Liver (tissue), 10 donors: ENCODE data around the gene GPR183. TPM values are rescaled to one million over a fixed set of nuclear protein-coding genes. Genes with fewer than 3 reads are reported as not detected.

ENCODE experiments used
- DNase-seq: peaks from one replicate; pipeline ENCODE4 v3.0.0-alpha.2; 2017; ENCODE audit warnings: low spot score
- H3K27ac ChIP-seq, 2 donors: one replicate each; pipeline ENCODE4 v1.7.0; 2013; ENCODE audit warnings: inconsistent platforms in 2 of 2, low read length in 2 of 2, control low read depth in 1 of 2, low read depth in 1 of 2, mild to moderate bottlenecking in 1 of 2
- H3K27me3 ChIP-seq, 4 donors: one replicate each; pipeline versions ENCODE4 v1.6.1 to v1.7.0; 2013; ENCODE audit warnings: low read length in 3 of 4, inconsistent platforms in 1 of 4, mild to moderate bottlenecking in 1 of 4, moderate library complexity in 1 of 4; ENCODE audit not compliant: control insufficient read depth in 4 of 4, insufficient read depth in 4 of 4
- H3K36me3 ChIP-seq, 4 donors: one replicate each; pipeline versions ENCODE4 v1.6.1 to v1.7.0; 2013; ENCODE audit warnings: low read length in 3 of 4, mild to moderate bottlenecking in 3 of 4, low read depth in 1 of 4, moderate library complexity in 1 of 4; ENCODE audit not compliant: control insufficient read depth in 4 of 4, insufficient read depth in 3 of 4
- H3K4me1 ChIP-seq, 4 donors: one replicate each; pipeline versions ENCODE4 v1.6.1 to v1.7.0; 2013; ENCODE audit warnings: low read length in 3 of 4, mild to moderate bottlenecking in 3 of 4, moderate library complexity in 1 of 4; ENCODE audit not compliant: control insufficient read depth in 4 of 4, insufficient read depth in 4 of 4
- H3K4me3 ChIP-seq, 3 donors: one replicate each; pipeline versions ENCODE4 v1.6.1 to v1.7.0; 2013; ENCODE audit warnings: low read length in 3 of 3, control low read depth in 1 of 3, low read depth in 1 of 3, mild to moderate bottlenecking in 1 of 3
- H3K9ac ChIP-seq, 2 donors: one replicate each; pipeline ENCODE4 v1.7.0; 2013; ENCODE audit warnings: low read length in 2 of 2, mild to moderate bottlenecking in 2 of 2, moderate library complexity in 2 of 2, control low read depth in 1 of 2, low read depth in 1 of 2
- H3K9me3 ChIP-seq, 4 donors: one replicate each; pipeline versions ENCODE4 v1.6.1 to v1.7.0; 2013; ENCODE audit warnings: low read length in 3 of 4; ENCODE audit not compliant: control insufficient read depth in 4 of 4
- ATF3 ChIP-seq: IDR thresholded peaks from 2 replicates; pipeline ENCODE4 v1.6.1; 2016; ENCODE audit warnings: antibody characterized with exemption
- EGR1 ChIP-seq, 2 donors: IDR thresholded peaks; 2 replicates each; pipeline ENCODE4 v1.6.1; 2016 to 2018; ENCODE audit warnings: antibody characterized with exemption in 2 of 2, low read depth in 2 of 2
- FOXA1 ChIP-seq: IDR thresholded peaks from 2 replicates; pipeline ENCODE4 v1.6.1; 2016; ENCODE audit warnings: antibody characterized with exemption
- MAX ChIP-seq: IDR thresholded peaks from 2 replicates; pipeline ENCODE4 v1.6.1; 2016; ENCODE audit warnings: antibody characterized with exemption
- REST ChIP-seq: IDR thresholded peaks from 2 replicates; pipeline ENCODE4 v1.6.1; 2016; ENCODE audit warnings: antibody characterized with exemption, mild to moderate bottlenecking
- RXRA ChIP-seq, 2 donors: IDR thresholded peaks; 2 replicates each; pipeline ENCODE4 v1.6.1; 2017 to 2018; ENCODE audit warnings: antibody characterized with exemption in 2 of 2, mild to moderate bottlenecking in 1 of 2
- SP1 ChIP-seq: IDR thresholded peaks from 2 replicates; pipeline ENCODE4 v1.6.1; 2018; ENCODE audit warnings: antibody characterized with exemption, mild to moderate bottlenecking
- TAF1 ChIP-seq: conservative IDR thresholded peaks from 2 replicates; pipeline ENCODE4 v1.6.1; 2016; ENCODE audit warnings: antibody characterized with exemption, mild to moderate bottlenecking
- YY1 ChIP-seq: IDR thresholded peaks from 2 replicates; pipeline ENCODE4 v1.6.1; 2016; ENCODE audit warnings: antibody characterized with exemption, mild to moderate bottlenecking
- WGBS: extraction: QIAGEN DNeasy Blood & Tissue Kit; methylation state at CpG from one replicate; pipeline ENCODE4 v1.1.7; 2013; 5-methylcytosine and 5-hydroxymethylcytosine counted together
- polyA plus RNA-seq, 2 donors: library from polyadenylated mRNA; stranded (reverse) in 1 of 2; unstranded in 1 of 2; fragments of 200-250 nt in 1 of 2; fragments of >200 nt in 1 of 2; fragmentation: Nextera tagmentation in 1 of 2; extraction: Ambion mirVana in 1 of 2; gene quantifications; one replicate each; pipeline versions ENCODE4 v1.2.1 to v1.2.3, GENCODE V29; 2013 to 2015
- small RNA-seq: library from RNA; depleted of rRNA; stranded (forward); fragments of <200 nt; gene quantifications from one replicate; pipeline ENCODE3, GENCODE V24; 2014
- total RNA-seq, 2 donors: library from RNA; depleted of rRNA; stranded (reverse); fragments of >200 nt; gene quantifications; one replicate each; pipeline ENCODE4 v1.2.3, GENCODE V29; 2014
- TF ChIP-seq, protein P1 (sequence below): IDR thresholded peaks from 2 replicates; pipeline ENCODE4 v1.6.1; 2016; ENCODE audit warnings: antibody characterized with exemption
- TF ChIP-seq, protein P2 (sequence below): fragments of 150-350 bp; IDR thresholded peaks from 2 replicates; pipeline ENCODE4 v1.5.1; 2017; ENCODE audit warnings: improper control_type of control experiment, low read depth, low read length; ENCODE audit not compliant: missing input control
- donor health status: healthy.
- donor health status: healthy.
- donor health status: healthy.
- donor health status: healthy.
- donor health status: healthy.

The GPR183 gene
- total and polyA plus RNA-seq, 4 donors = 0.89 to 4.3 (median 2.9) TPM

GRCh38 chr13:99246100-99246499, 61.1 kb downstream of the GPR183 start:
- H3K4me3 ChIP-seq = no peak overlapping the region
- no peak overlapping the region for H3K27ac ChIP-seq
- no peaks in the 10 kb centered on the region for H3K4me1 ChIP-seq
- WGBS = 100% methylated on average over 1 of the region's 1 CpG
- no peaks in the 10 kb centered on the region for H3K27me3 ChIP-seq
- DNase-seq = no peak
- H3K9ac ChIP-seq = no peak overlapping the region
- H3K9me3 ChIP-seq = no peaks in the 10 kb centered on the region
- peaks cover 0 to 4% (median under 1%) of the 10 kb centered on the region in 4 donors for H3K36me3 ChIP-seq
- TF ChIP-seq, protein P1, sequence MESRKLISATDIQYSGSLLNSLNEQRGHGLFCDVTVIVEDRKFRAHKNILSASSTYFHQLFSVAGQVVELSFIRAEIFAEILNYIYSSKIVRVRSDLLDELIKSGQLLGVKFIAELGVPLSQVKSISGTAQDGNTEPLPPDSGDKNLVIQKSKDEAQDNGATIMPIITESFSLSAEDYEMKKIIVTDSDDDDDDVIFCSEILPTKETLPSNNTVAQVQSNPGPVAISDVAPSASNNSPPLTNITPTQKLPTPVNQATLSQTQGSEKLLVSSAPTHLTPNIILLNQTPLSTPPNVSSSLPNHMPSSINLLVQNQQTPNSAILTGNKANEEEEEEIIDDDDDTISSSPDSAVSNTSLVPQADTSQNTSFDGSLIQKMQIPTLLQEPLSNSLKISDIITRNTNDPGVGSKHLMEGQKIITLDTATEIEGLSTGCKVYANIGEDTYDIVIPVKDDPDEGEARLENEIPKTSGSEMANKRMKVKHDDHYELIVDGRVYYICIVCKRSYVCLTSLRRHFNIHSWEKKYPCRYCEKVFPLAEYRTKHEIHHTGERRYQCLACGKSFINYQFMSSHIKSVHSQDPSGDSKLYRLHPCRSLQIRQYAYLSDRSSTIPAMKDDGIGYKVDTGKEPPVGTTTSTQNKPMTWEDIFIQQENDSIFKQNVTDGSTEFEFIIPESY = no peak
- TF ChIP-seq RXRA (IDR thresholded peaks at IDR 0.05) (no peak), SP1 (no peak), YY1 (no peak), REST (no peak), EGR1 (IDR thresholded peaks at IDR 0.05; ENCODE audit: low read depth in 2 of 2) (no peak), TAF1 (no peak), ATF3 (no peak), FOXA1 (no peak), MAX (no peak)
- TF ChIP-seq, protein P2, sequence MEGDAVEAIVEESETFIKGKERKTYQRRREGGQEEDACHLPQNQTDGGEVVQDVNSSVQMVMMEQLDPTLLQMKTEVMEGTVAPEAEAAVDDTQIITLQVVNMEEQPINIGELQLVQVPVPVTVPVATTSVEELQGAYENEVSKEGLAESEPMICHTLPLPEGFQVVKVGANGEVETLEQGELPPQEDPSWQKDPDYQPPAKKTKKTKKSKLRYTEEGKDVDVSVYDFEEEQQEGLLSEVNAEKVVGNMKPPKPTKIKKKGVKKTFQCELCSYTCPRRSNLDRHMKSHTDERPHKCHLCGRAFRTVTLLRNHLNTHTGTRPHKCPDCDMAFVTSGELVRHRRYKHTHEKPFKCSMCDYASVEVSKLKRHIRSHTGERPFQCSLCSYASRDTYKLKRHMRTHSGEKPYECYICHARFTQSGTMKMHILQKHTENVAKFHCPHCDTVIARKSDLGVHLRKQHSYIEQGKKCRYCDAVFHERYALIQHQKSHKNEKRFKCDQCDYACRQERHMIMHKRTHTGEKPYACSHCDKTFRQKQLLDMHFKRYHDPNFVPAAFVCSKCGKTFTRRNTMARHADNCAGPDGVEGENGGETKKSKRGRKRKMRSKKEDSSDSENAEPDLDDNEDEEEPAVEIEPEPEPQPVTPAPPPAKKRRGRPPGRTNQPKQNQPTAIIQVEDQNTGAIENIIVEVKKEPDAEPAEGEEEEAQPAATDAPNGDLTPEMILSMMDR = no peak

Small RNA genes lying within 50 kb of the gene (small RNA-seq; reads per million reads assigned to genes)
- gene MIR623 = not detected

Other genes starting within 250 kb of the GPR183 start
- 10 to 100 TPM; 32.9 to 42.3 TPM for gene UBAC2, start 106.5 kb downstream of the GPR183 start, total RNA-seq
- 10 to 100 TPM; 33.5 to 37.1 TPM for gene UBAC2, start 106.5 kb downstream of the GPR183 start, polyA plus RNA-seq
- gene GPR18, start 49.0 kb downstream of the GPR183 start, total RNA-seq = under 1 TPM; 0.25 to 0.56 TPM
- 1 to 10 TPM in 1 of 2 donors, under 1 TPM in 1; 0.13 to 1.0 TPM for gene GPR18, start 49.0 kb downstream of the GPR183 start, polyA plus RNA-seq
- gene TM9SF2, start 194.1 kb upstream of the GPR183 start, total RNA-seq = 100 to 1,000 TPM; 105 to 112 TPM
- gene TM9SF2, start 194.1 kb upstream of the GPR183 start, polyA plus RNA-seq = 10 to 100 TPM; 70.2 to 92.9 TPM